HepG2 (cell line): ENCODE results near the gene CARMIL1. TPM values are rescaled to one million over a fixed set of nuclear protein-coding genes. Genes with fewer than 3 reads are reported as not detected.

Experiments used
- BORCS8-MEF2B ChIP-seq: sonication (generic); formaldehyde crosslinking; IDR thresholded peaks from 2 replicates; pipeline ENCODE4 v1.8.0; 2022; ENCODE audit warnings: mild to moderate bottlenecking, missing genetic modification reagents
- DBP ChIP-seq: sonication (generic); formaldehyde crosslinking; IDR thresholded peaks from 2 replicates; pipeline ENCODE4 v1.4.0; 2020; ENCODE audit warnings: missing genetic modification reagents; ENCODE audit errors: not compliant biosample characterization
- EP300 ChIP-seq, 3 experiments: sonication (generic) in 1 of 3; formaldehyde crosslinking in 1 of 3; IDR thresholded peaks; 2 replicates each; pipeline versions ENCODE4 v1.5.1 to v1.6.1; 2011 to 2020; ENCODE audit warnings: low read depth in 2 of 3, low read length in 2 of 3, borderline replicate concordance in 1 of 3, improper control_type of control experiment in 1 of 3, mild to moderate bottlenecking in 1 of 3, missing genetic modification reagents in 1 of 3, moderate library complexity in 1 of 3
- KDM1A ChIP-seq: IDR thresholded peaks from 2 replicates; pipeline ENCODE4 v1.6.1; 2016; ENCODE audit warnings: missing compliant biosample characterization
- MIXL1 ChIP-seq: IDR thresholded peaks from 2 replicates; pipeline ENCODE4 v1.6.1; 2016
- MXD4 ChIP-seq: IDR thresholded peaks from 2 replicates; pipeline ENCODE4 v1.6.1; 2016; ENCODE audit warnings: mild to moderate bottlenecking, missing biosample characterization, missing genetic modification reagents
- PLSCR1 ChIP-seq: sonication (generic); formaldehyde crosslinking; IDR thresholded peaks from 2 replicates; pipeline ENCODE4 v1.5.0; 2020; ENCODE audit warnings: missing genetic modification reagents, mild to moderate bottlenecking, borderline replicate concordance
- SALL1 ChIP-seq: sonication (generic); formaldehyde crosslinking; IDR thresholded peaks from 2 replicates; pipeline ENCODE4 v1.8.0; 2022; ENCODE audit warnings: mild to moderate bottlenecking, missing genetic modification reagents
- SAP130 ChIP-seq: IDR thresholded peaks from 2 replicates; pipeline ENCODE4 v1.6.1; 2016; ENCODE audit warnings: low read depth
- SIX1 ChIP-seq: sonication (generic); formaldehyde crosslinking; IDR thresholded peaks from 2 replicates; pipeline ENCODE4 v1.4.0; 2020; ENCODE audit warnings: missing genetic modification reagents, borderline replicate concordance
- ZBTB2 ChIP-seq: sonication (generic); formaldehyde crosslinking; IDR thresholded peaks from 2 replicates; pipeline ENCODE4 v1.8.0; 2022; ENCODE audit warnings: low read depth, missing genetic modification reagents
- ZBTB20 ChIP-seq: sonication (generic); formaldehyde crosslinking; IDR thresholded peaks from 2 replicates; pipeline ENCODE4 v1.8.1; 2023; ENCODE audit warnings: missing genetic modification reagents, low read depth, mild to moderate bottlenecking, borderline replicate concordance
- ZBTB37 ChIP-seq: sonication (generic); formaldehyde crosslinking; IDR thresholded peaks from 2 replicates; pipeline ENCODE4 v1.4.0; 2020; ENCODE audit warnings: mild to moderate bottlenecking, missing genetic modification reagents
- ZFP36L2 ChIP-seq: sonication (generic); formaldehyde crosslinking; IDR thresholded peaks from 2 replicates; pipeline ENCODE4 v1.4.0; 2020; ENCODE audit warnings: missing genetic modification reagents
- ZMYM2 ChIP-seq: sonication (generic); formaldehyde crosslinking; IDR thresholded peaks from 2 replicates; pipeline ENCODE4 v1.8.0; 2022; ENCODE audit warnings: mild to moderate bottlenecking, missing genetic modification reagents
- ZNF124 ChIP-seq: sonication (generic); formaldehyde crosslinking; IDR thresholded peaks from 2 replicates; pipeline ENCODE4 v1.4.0; 2020; ENCODE audit warnings: missing genetic modification reagents
- ZNF558 ChIP-seq: sonication (generic); formaldehyde crosslinking; IDR thresholded peaks from 2 replicates; pipeline ENCODE4 v1.9.0; 2022; ENCODE audit warnings: mild to moderate bottlenecking, missing genetic modification reagents, borderline replicate concordance
- ZNF614 ChIP-seq: IDR thresholded peaks from 2 replicates; pipeline ENCODE4 v1.6.1; 2018; ENCODE audit warnings: missing biosample characterization, missing genetic modification reagents, inconsistent platforms, borderline replicate concordance
- ZNF710 ChIP-seq: sonication (generic); formaldehyde crosslinking; IDR thresholded peaks from 2 replicates; pipeline ENCODE4 v1.5.0; 2020; ENCODE audit warnings: mild to moderate bottlenecking, missing genetic modification reagents, borderline replicate concordance
- ZNF790 ChIP-seq: sonication (generic); formaldehyde crosslinking; IDR thresholded peaks from 2 replicates; pipeline ENCODE4 v1.8.0; 2022; ENCODE audit warnings: missing genetic modification reagents, mild to moderate bottlenecking, borderline replicate concordance
- polyA plus RNA-seq, 8 experiments: library from polyadenylated mRNA; depleted of rRNA in 3 of 8; stranded (reverse) in 7 of 8; unstranded in 1 of 8; fragments of >200 nt; fragmentation: Illumina TruSeq in 4 of 8; extraction: Trizol in 4 of 8; gene quantifications; 2 replicates each; pipeline versions ENCODE4 v1.2.1 to v1.2.3, GENCODE V29; 2011 to 2016; ENCODE audit warnings: low read depth in 4 of 8, missing spikeins in 1 of 8, mixed read lengths in 1 of 8; ENCODE audit not compliant: insufficient read depth in 1 of 8
- total RNA-seq, 5 experiments: library from RNA; depleted of rRNA; stranded (reverse); fragments of >200 nt; fragmentation: Illumina TruSeq; extraction: Trizol; gene quantifications; 2 replicates each; pipeline ENCODE4 v1.2.3, GENCODE V29; 2016; ENCODE audit warnings: low read depth in 1 of 5

CARMIL1 gene
- total and polyA plus RNA-seq, 2 of the 13 experiments (the other 11 are each of a cell fraction or from before 2014, with no cell fraction given): 1.8 to 2.6 TPM

- TF ChIP-seq ZNF710 (CRISPR knock-in tag) (no peak), SAP130 (peak; percentile 55), BORCS8-MEF2B (CRISPR knock-in tag) (0 out of 2 replicates have a peak, but pooled peaks have one; percentile 29), ZMYM2 (CRISPR knock-in tag) (no peak), PLSCR1 (CRISPR knock-in tag) (no peak), ZFP36L2 (no peak), SALL1 (CRISPR knock-in tag) (peak; percentile 77), ZNF614 (CRISPR knock-in tag) (peak; percentile 39; the same call in 1 of the 2 replicates), ZBTB37 (CRISPR knock-in tag) (no peak), MIXL1 (CRISPR knock-in tag) (peak; percentile 32; the same call in 1 of the 2 replicates), ZBTB2 (no peak), ZBTB20 (CRISPR knock-in tag) (no peak), EP300 (IDR thresholded peaks at IDR 0.05; ENCODE audit: low read depth in 2 of 2, low read length in 2 of 2) (no peak), EP300 (CRISPR knock-in tag; IDR thresholded peaks at IDR 0.05; ENCODE audit: borderline replicate concordance) (no peak), MXD4 (CRISPR knock-in tag) (0 out of 2 replicates have a peak, but pooled peaks have one; percentile 53), DBP (CRISPR knock-in tag) (no peak), ZNF124 (no peak), KDM1A (CRISPR knock-in tag) (0 out of 2 replicates have a peak, but pooled peaks have one; percentile 6), ZNF790 (CRISPR knock-in tag) (no peak), SIX1 (CRISPR knock-in tag) (no peak), ZNF558 (CRISPR knock-in tag) (no peak)
Observed at GRCh38 chr6:25637960-25638434, 358.8 kb downstream of the CARMIL1 start (continued).
